Measurements from ENCODE around the gene RHEBL1.

Gene RHEBL1

DNA sequence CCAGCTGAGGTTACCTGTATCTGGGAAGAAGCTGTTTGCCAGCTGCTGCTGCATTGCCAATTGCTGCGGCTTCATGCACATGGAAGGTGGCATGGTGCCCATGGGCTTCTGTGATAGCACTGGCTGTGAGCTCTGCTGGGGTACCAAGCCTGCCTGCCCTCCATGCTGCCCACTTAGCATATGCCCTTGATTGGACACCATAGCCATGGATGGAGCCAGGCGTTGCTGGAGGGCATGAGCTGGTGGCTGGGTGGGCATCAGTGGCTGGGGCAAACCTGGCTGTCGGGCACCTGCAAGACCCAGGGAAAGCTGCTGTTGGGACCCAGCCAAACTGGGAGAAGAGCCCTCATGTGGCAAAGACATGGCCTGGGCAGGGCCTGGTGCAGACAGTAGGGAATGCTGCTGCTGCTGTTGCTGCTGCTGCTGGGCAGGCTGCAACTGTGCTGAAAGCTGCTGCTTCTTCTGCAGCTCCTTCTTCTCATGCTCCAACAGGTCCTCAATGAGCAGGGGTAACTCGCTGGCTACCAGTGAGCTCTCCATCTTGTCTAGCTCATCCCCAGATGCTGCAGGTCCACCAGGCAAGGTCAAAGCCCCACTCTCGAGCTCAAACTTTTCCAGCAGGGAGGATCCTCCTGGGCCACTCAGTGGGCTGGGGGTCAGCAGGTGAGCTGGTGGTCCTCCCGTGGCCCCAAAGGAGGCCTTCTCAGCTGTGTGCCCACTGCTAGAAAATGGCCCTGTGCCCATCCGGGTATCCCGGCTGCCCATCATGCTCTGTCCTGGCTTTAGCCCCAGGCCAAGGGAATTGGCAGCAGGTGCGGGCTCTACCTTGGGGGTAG is 32.5 kb downstream of the RHEBL1 start:
- DNase-seq (ENCODE audit: low spot score): no peak

DNA sequence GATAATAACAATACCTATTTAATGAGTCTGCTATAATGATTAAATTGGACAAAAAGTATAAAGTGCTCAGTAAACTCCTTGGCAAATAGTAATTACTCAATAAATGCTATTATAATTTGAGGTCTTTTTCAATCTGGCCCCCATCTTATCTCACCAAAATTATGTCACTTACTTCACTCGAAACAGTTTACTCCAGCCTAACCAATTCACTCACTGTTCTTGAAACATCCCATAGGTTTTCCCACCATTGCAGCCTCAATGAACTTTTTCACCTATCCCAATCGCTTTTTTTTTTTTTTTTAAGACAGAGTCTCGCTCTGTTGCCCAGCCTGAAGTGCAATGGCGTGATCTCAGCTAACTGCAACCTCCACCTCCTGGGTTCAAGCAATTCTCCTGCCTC is 33.8 kb downstream of the RHEBL1 start:
- DNase-seq (ENCODE audit: low spot score): no peak

DNA sequence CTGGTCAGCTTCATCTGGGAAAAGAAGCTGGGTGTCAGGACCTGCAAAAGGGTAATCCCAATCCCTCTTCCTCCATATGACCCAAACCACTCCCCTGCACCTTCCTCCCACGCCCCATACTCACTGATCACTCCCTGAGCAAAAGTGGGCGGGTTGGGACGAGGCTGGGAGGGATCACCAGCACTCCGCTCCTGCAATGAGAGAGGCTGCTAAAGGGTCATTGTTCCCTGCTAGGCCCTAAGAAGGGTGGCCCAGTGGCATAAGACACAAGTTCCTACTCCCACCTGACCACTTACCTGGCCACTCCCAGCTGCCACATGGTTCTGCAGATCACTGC is 35.5 kb downstream of the RHEBL1 start:
- no peak for DNase-seq (ENCODE audit: low spot score)

DNA sequence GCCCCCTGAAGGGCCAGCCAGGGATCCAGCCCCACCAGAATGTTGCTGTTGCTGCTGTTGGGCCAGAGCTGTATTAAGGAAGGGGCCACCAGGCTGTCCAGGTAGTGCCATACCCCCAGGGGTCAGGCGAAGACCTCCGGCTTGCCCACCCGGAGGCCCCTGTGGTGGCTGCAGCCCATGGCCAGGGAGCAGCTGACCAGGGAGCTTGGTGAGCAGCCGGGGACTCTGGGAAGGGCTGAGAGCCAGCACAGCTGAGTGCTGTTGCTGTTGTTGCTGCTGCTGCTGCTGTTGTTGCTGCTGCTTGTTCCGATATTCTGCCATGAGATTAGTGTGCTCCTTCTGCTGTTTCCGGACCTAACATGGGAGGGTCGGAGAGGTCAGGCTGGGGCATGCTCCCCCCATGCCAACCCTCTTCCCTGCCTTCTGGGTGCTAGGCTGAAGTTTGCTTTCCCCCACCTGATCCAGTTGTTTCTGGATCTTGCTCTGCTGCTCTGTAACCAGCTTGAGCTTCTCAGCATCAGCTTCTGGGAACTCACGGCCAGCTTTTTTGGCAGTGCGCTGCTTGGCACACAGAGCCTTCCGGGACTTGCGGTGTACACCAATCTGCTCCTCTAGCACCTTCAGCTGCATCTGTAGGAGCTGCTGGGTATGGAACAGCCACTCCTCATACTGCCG is 36.0 kb downstream of the RHEBL1 start:
- peak; percentile 43 for DNase-seq (ENCODE audit: low spot score)

DNA sequence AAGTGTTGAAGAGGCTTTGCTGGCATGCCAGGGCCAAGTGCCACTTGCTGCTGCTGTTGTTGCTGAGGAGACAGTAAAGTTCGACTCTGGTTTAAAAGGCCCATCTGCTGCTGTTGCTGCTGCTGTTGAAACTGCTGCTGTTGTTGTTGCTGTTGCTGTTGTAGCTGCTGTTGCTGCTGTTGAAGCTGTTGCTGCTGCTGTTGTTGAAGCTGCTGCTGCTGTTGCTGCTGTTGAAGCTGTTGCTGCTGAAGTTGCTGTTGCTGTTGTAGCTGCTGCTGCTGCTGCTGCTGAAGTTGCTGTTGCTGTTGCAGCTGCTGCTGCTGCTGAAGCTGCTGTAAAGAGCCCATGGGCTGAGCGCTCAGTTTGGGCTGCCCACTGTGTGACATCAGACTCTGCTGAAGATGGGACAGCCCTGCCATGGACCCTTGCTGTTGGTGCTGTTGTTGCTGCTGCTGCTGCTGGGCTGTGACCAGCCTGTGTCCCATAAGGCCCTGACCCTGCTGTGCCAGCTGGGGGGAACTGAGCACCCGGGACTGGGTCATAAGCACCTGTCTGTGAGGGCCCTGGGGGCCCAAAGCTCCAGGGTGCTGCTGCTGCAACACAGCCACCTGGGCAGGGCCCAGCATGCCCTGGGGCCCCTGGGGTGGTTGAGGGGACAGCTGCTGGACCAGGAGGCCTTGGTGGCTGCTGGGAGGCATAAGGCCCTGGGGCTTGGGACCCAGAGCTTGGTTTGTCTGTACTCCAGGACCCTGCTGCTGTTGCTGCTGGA is 36.9 kb downstream of the RHEBL1 start:
- DNase-seq (ENCODE audit: low spot score): no peak

DNA sequence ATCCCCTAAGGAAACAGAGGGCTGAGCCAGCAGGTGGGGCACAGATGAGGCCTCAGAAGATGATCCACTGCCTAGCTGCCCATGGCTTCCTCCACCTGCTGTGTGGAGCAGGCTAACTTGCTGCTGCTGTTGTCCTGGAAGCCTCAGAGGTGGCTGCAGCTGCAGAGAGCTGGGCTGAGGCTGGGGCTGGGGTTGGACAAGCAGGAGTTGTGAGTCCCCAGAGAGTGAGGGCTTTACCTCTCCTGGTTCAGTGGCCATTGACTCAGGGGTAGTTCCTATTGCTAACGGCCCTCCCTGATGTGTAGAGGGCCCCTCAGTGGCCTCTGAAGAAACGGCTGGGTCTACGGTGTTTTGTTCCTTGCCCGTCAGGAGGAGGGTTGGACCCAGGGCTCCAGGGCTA is 37.5 kb downstream of the RHEBL1 start:
- no peak for DNase-seq (ENCODE audit: low spot score)

DNA sequence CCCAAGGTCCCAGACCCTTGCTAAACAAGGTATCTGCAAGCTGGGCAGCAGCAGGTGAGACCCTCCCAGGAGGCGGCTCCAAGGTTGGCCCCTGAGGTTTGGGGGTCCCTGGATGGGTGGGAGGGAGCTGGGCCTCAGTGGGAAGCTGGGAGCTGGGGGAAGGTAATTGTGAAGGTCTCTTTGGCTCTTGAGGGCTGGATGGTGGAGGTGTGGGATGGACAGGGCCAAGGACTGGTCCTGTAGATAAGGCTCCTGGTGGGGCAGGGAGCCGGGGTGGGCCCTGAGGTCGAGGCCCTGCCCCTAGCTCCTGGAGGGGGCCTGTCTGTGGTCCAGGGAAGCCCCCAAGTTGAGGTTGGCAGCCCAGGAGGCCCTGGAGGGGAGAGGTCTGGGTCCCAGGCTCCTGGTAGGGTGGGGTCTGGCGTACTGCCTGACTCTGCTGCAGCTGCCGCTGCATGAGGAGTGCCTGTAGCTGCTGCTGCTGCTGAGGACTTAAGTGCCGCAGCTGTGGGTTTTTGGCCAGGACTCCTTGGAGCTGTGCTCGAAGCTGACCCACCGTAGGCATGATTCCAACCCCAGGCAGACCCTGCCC is 38.1 kb downstream of the RHEBL1 start:
- DNase-seq (ENCODE audit: low spot score): no peak

DNA sequence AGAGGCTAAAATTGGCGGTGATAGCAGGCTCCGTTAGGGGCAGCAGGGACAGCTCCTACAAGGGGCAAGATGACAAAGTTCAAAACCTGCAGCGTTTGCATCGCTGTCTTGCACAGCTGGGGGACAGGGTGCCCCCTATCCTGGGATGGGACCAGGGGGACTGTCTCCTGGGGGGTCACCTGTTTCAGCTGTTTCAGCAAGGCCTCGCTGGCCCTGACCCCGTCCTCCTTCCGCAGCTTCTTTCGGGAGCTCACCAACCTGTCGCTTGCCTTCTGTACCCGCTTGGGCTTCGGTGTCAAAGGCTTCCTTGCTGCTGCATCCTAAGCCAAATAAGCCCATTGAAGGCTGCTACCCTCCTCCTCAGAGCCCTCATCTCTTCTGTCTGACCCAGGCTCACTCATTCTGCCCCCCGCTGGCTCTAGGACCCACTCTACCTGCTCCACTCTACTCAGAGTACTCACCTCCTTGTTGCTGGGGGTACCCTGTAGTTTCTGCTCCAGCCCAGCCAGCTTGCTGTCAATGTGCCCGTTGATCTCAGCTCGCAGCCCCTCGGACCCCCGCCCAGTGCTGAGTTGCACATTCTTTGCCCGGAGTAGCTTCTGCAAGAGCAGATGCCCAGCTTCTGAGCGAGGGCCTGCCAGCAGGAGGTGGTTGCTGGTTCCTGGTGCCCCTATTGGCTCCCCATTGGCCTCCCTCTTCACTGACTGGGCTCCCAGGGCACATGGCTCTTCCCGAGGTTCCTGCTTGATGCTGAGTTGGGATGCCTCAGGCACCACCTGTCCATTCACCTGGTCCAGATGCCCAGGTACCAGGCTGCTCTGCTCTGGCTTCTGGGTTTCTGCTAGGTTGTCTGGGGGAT is 38.8 kb downstream of the RHEBL1 start:
- no peak for DNase-seq (ENCODE audit: low spot score)

DNA sequence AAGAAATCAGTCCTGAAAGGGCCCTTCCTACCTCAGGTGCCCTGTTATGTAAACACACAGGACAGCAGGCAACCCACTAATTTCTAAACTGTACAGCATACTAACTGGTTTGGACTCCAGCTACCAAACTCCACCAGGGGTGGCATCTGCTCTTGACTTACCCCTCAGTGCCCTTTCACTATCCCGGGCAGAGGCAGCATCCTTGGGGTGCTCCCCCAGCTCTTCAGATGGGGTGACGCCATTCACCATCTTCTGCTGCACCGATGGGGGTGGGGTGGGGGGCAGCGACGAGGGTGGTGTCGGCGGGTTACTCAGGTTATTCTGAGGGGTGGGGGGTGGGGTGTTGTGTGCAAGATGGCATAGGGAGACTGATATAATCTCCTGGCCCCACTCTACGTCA is 39.7 kb downstream of the RHEBL1 start:
- DNase-seq (ENCODE audit: low spot score): no peak

DNA sequence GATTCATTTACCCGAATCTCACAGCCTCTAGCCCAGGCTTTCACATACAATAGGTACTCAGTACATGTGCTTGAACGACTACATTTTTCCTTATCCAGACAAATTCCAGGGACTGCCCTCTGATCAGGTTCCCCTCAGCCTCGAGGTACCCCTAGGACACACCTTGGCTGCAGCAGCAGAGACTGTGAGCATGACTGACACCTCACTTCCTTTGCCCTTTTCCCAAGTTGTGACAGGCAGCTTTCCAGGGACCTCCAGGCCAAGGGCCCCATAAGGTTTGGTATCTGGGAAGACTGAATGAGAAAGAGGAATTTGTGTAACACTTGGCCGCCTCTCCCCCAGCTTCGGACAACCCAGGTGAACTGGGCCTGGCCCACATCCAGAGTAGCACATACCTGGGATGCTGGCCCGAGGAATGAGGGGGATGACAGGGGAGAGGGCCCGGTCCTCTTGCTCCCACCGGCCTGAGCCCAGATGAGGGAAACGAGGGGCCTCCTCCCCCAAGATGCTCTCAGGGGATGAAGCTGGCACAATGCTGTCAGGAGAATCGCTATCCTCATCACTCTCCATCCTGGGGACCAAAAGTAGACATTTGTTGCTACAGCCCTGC is 41.0 kb downstream of the RHEBL1 start:
- DNase-seq (ENCODE audit: low spot score): no peak

DNA sequence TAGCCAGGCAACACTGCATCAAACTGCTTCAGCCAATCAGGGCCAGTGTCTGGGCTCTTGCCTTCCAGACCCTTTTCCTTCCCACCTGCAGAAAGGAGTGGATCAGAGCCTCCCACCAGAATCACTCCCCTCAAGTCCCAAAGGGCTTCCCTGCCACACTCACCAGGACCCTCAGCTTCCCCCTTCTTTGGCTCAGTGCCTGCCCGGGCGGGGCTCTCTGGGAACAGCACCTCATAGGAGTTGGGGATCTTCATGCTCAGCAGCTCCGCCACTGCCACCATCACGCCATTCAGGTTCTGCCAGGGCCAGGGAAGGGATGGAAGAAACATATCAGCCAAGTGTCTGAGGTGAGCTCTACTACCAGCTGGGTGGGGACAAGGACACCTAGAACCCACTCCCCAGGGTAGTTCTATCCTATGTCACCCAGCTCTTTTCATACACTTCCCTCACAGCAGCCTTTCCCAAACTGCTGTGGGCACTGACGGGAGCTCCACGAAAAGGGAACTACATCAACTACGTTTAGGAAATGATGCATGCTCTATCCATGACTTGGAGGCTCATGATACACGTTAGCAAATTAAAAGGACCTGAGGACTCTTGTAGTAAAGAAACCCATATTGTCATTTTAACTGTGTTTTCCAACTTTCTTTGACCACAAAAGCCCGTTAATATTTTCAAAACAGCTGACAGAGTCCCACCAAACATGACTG is 41.8 kb downstream of the RHEBL1 start:
- DNase-seq (ENCODE audit: low spot score): no peak

DNA sequence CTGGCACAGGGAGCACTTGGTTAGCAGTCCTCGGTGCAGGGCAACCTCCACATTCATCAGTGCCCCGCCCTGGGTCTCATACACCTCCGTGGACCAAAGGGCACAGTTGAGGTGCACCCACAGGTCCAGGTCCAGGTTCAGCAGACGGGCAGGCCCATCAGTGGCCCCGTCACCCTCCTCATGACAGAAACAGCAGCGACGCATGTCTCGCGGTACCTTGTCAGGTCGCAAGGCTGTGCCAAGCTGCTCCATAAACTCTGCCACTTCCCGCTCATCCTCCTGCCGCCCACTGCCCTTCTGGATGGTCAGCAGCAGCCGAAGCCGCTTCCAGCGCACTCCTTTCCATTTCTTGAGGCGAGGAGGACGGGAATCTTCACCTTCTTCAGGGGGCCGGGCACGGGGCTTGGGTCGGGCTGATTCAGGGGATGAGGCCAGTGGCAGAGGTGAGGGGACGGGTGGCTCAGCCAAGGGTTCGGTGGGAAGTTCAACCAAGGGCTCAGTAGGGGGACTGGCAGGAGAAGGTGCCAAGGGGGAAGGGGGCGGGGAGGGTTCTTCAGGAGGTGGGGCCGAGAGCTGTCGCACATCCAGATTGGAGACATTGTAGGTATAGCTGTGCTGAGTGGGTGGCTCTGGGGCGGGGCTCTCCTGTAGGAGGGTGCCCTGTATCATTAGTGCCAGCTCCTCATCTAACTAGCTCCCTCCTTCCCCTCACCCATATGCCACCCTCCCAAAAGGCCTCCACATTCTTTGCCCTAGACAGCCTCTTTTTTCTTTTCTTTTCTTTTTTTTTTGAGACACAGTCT is 42.9 kb downstream of the RHEBL1 start:
- DNase-seq (ENCODE audit: low spot score): no peak

DNA sequence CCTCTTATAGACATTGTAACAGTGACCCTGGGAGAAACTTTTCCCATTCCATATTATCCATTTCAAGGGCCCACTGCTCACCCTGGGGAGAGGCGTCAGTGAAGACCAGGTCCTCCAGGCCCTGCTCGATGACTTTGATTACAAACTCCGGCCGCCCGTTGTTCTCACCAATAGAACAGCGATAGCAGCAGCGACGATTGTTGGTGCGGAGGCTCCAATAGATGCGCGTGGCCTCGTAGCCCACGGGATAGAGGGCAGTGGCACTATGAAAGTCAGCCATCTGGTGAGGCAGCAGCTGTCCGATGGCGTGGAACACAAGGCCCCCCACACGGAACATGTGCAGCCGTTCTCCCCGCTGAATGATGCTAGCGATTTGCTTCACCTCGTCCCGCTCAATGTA is 43.7 kb downstream of the RHEBL1 start:
- no peak for DNase-seq (ENCODE audit: low spot score)

DNA sequence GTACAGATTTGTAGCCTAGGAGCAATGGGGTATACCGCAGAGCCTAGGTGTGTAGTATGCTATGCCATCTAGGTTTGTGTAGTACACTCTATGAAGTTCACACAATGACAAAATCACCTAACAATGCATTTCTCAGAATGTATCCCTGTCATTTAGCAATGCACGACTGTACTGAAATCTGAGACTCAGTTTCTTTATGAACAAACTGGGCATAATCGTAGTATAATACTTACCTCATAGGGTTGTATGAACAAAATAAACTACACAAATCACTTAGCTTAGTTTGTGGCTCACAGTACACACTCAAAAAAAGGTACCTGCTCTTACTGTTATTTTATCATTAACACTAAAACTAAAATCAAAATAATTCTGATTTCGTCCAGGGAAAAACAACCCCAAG is 44.3 kb downstream of the RHEBL1 start:
- DNase-seq (ENCODE audit: low spot score): no peak

DNA sequence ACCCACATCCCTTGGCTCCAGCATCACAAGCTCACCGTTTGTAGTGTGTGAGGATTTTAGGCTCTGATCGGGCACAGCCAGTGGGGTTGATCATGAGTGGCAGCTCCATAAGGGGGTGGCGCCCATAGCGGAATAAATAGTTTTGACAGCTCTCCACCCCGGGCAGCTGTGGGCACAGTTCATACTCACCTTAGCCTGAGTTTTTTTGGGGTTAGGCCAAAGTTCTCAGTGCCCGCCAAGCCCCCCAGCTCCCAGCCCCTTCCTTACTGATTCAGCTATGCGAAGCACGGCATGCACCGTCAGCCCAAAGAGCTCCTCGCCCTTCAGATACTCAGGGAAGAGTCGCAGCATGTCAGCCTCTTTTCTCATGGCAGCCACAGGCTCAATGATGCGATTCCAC is 45.2 kb downstream of the RHEBL1 start:
- DNase-seq (ENCODE audit: low spot score): no peak

DNA sequence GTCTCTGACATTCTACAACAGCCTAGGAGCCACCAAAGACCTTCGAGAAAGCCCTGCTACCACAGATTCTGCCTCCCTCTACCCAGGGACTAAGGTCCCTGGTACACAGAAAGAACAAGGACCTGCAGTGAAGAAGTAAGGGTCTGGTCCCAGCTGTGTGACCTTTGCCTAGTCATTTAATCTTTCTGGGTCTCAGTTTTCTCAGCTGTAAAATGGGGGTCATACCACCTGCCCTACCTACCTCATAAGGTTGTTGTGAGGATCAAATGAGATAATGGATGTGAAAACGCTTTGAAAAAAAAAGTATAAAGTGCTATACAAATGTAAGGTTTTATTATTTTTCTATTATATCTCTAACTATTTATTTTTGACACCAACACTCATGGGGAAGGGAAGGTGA is 46.0 kb downstream of the RHEBL1 start:
- no peak for DNase-seq (ENCODE audit: low spot score)

DNA sequence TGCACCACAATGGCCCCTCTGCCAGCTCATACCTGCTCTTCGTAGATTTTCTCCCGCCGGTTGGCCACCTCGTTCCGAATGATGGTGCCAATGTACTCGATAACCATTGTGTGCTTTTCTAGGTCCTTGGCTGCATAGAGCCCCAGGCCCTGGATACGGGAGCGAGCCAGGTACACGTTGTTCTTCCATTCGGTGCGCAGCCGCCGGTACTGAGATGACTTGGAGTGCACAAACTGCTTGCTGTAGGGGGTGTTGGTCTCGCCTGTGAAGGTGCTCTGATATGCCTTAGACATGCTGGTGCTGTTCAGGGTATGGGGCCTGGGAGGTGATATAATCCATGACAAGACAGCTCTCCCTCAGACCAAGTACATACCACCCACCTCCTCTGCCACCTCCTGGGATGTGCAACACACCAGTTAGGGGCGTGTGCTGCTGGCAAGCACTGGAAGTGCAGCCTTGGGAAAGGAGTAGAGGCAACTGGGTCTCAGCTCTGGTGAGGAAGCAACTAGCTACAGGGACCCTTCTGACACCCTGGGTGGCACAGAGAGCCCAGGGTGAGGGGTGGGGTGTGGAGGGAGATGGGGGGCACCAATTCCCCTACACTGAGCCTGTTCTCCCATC is 47.1 kb downstream of the RHEBL1 start:
- no peak for DNase-seq (ENCODE audit: low spot score)

DNA sequence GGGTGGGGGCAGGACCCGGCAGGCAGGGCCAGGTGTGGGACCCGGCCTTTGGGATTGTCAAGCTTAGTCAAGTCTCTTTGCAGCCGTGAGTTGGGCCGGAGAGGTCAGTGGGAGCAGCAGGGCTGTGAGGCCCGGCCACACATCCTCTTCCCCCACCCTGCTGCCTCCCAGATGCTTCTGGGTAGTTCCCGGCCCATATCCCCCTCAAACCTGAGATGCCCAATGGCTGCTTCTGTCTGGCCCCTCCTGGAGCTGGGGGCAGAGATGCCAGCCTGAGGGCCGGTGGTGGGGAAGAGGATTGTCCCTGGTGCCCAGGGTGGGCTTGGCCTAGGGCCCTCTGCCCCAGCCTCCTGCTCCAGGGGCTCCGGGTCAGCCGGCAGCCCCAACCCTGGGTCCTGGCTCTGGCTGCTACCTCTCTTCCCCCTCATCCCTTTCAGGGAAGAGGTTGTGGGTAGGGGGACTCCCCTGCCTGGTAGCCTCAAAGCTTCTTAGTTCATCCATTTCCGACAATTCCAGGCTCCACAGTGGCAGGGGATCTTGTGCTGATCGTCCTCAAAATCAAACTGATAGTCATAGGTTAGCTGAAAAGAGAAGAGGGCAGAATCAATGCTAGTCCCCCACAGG is 48.4 kb downstream of the RHEBL1 start:
- no peak for DNase-seq (ENCODE audit: low spot score)

DNA sequence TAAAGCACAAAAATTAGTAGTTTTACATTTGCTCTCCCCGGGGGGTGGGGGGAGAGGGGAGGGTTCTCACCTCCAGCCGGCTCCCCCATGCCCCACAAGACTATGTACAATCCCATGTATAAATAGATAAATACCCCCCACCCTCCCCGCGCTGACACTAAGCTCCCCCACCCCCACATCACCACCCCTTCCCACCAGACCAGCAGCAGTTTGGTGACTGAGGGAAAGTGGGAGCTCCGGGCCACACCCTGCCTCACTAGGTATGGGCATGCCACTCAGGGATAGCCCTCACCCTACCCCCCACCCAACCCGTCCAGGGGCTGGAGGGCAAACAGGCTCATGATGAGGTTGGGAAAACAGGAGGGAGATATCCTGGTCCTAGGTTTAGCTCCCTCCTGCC is 49.3 kb downstream of the RHEBL1 start:
- no peak for DNase-seq (ENCODE audit: low spot score)
